ENCODE measurements around the gene NRDC. TPM values are rescaled to one million over a fixed set of nuclear protein-coding genes. Genes with fewer than 3 reads are reported as not detected.
A peak's percentile ranks its signal among the peaks of the same experiment; 100 is the strongest.

Gene NRDC
- polyA plus RNA-seq, 3 donors: 66.8 to 92.0 (median 74.3) TPM

GRCh38 chr1:51839094-51839493, 39.4 kb downstream of the NRDC start:
- Histone ChIP-seq H4K20me1 (ENCODE audit: insufficient read depth, low read length) (peaks cover 30% of the 10 kb centered on the region), H3K9me3 (replicated peaks in 1 of 2; ENCODE audit: control insufficient read depth in 1 of 2, insufficient read depth in 1 of 2, low read length in 2 of 2) (no peaks in the 10 kb centered on the region), H3K27me3 (ENCODE audit: control insufficient read depth in 2 of 2, insufficient read depth in 2 of 2, low read length in 2 of 2) (no peaks in the 10 kb centered on the region), H2AFZ (ENCODE audit: insufficient read depth, low read depth, low read length, poor library complexity, severe bottlenecking) (no peak overlapping the region), H3K27ac (ENCODE audit: low read depth in 1 of 2, low read length in 2 of 2) (no peak overlapping the region), H3K4me2 (replicated peaks; ENCODE audit: extremely low read depth, low read length, poor library complexity, severe bottlenecking) (no peak overlapping the region), H3K36me3 (replicated peaks in 1 of 2; ENCODE audit: control insufficient read depth in 1 of 2, insufficient read depth in 2 of 2, low read length in 2 of 2) (peaks cover 54 to 64% of the 10 kb centered on the region in 2 donors), H3K79me2 (ENCODE audit: insufficient read depth, low read length) (peaks cover 6% of the 10 kb centered on the region), H3K9ac (ENCODE audit: insufficient read depth, low read length, poor library complexity, severe bottlenecking) (no peak overlapping the region), H3K4me1 (ENCODE audit: control insufficient read depth in 1 of 2, insufficient read depth in 2 of 2, low read length in 2 of 2) (no peaks in the 10 kb centered on the region), H3K4me3 (replicated peaks in 1 of 3; ENCODE audit: low read depth in 2 of 3, low read length in 3 of 3) (no peak overlapping the region)
- no peak for TF ChIP-seq CTCF (IDR thresholded peaks at IDR 0.05)
- Mint-ChIP-seq H3K9me3 (no peaks in the 10 kb centered on the region), H3K36me3 (peaks cover 44 to 53% of the 10 kb centered on the region in 2 donors), H3K27ac (no peak overlapping the region), H3K4me1 (peaks cover 2% of the 10 kb centered on the region), H3K27me3 (ENCODE audit: low read depth in 3 of 3) (no peaks in the 10 kb centered on the region), H3K4me3 (no peak overlapping the region)
- intact Hi-C loops (cut with micrococcal nuclease): no loop called here
- no peak for DNase-seq
- no CpG with 5 or more reads among the region's 1 CpG for WGBS (ENCODE audit: insufficient coverage)

- Mint-ChIP-seq H3K4me1 (no peaks in the 10 kb centered on the region), H3K9me3 (no peaks in the 10 kb centered on the region), H3K27ac (peak overlapping the region in 1 of 7 donors; percentile 40), H3K27me3 (ENCODE audit: low read depth in 3 of 3) (no peaks in the 10 kb centered on the region), H3K4me3 (no peak overlapping the region), H3K36me3 (peaks cover 58 to 68% of the 10 kb centered on the region in 2 donors)
- no peak for TF ChIP-seq CTCF (IDR thresholded peaks at IDR 0.05)
- no peaks in the 10 kb centered on the region for H3K27me3 ChIP-seq (ENCODE audit: control insufficient read depth in 2 of 2, insufficient read depth in 2 of 2, low read length in 2 of 2)
- no peak overlapping the region for H2AFZ ChIP-seq (ENCODE audit: insufficient read depth, low read depth, low read length, poor library complexity, severe bottlenecking)
- no peaks in the 10 kb centered on the region for H3K4me1 ChIP-seq (ENCODE audit: control insufficient read depth in 1 of 2, insufficient read depth in 2 of 2, low read length in 2 of 2)
- no peak overlapping the region for H3K9ac ChIP-seq (ENCODE audit: insufficient read depth, low read length, poor library complexity, severe bottlenecking)
- WGBS (ENCODE audit: insufficient coverage): 88% methylated on average over 1 of the region's 1 CpG
- intact Hi-C loops (cut with micrococcal nuclease): no loop called here
- H3K27ac ChIP-seq (ENCODE audit: low read depth in 1 of 2, low read length in 2 of 2): no peak overlapping the region
- H3K4me2 ChIP-seq (replicated peaks; ENCODE audit: extremely low read depth, low read length, poor library complexity, severe bottlenecking): no peak overlapping the region
- H3K9me3 ChIP-seq (replicated peaks in 1 of 2; ENCODE audit: control insufficient read depth in 1 of 2, insufficient read depth in 1 of 2, low read length in 2 of 2): no peaks in the 10 kb centered on the region
- no peak for DNase-seq
- H4K20me1 ChIP-seq (ENCODE audit: insufficient read depth, low read length): peaks cover 25% of the 10 kb centered on the region
- H3K36me3 ChIP-seq (replicated peaks in 1 of 2; ENCODE audit: control insufficient read depth in 1 of 2, insufficient read depth in 2 of 2, low read length in 2 of 2): peaks cover 70 to 82% of the 10 kb centered on the region in 2 donors
- H3K4me3 ChIP-seq (replicated peaks in 1 of 3; ENCODE audit: low read depth in 2 of 3, low read length in 3 of 3): no peak overlapping the region
- peaks cover 6% of the 10 kb centered on the region for H3K79me2 ChIP-seq (ENCODE audit: insufficient read depth, low read length)
Observed at GRCh38 chr1:51837243-51837642, 41.3 kb downstream of the NRDC start.
